Neural crest cell (in vitro differentiated cells): Measurements from ENCODE around the gene POLR1G. TPM values are rescaled to one million over a fixed set of nuclear protein-coding genes. Genes with fewer than 3 reads are reported as not detected.
"Not testable (repeated sequence)": the region's sequence is repeated elsewhere in the genome, so short reads cannot be mapped to it uniquely, and the experiment has no call there.

Experiments used
- DNase-seq: peaks from one replicate; pipeline ENCODE4 v3.0.0; 2021; ENCODE audit warnings: low read depth, mixed read lengths, low spot score
- H3K27ac Mint-ChIP-seq: one replicate; pipeline ENCODE4 v1.8.0; 2021; ENCODE audit warnings: mild to moderate bottlenecking, mixed read lengths; ENCODE audit not compliant: unreplicated experiment
- H3K27me3 Mint-ChIP-seq: 2 replicates; pipeline ENCODE4 v1.8.0; 2021; ENCODE audit warnings: low read depth, mild to moderate bottlenecking, mixed read lengths
- H3K36me3 Mint-ChIP-seq: 2 replicates; pipeline ENCODE4 v1.8.0; 2021; ENCODE audit warnings: low read depth, mild to moderate bottlenecking, mixed read lengths
- H3K4me1 Mint-ChIP-seq: 2 replicates; pipeline ENCODE4 v1.8.0; 2021; ENCODE audit warnings: mixed read lengths
- H3K4me3 Mint-ChIP-seq: one replicate; pipeline ENCODE4 v1.8.0; 2021; ENCODE audit warnings: mild to moderate bottlenecking, mixed read lengths
- H3K9me3 Mint-ChIP-seq: 2 replicates; pipeline ENCODE4 v1.8.0; 2021; ENCODE audit warnings: mixed read lengths
- CTCF ChIP-seq: fragments of 200-600 bp; sonication (generic); conservative IDR thresholded peaks from 2 replicates; pipeline ENCODE4 v1.5.0; 2021; ENCODE audit warnings: antibody characterized with exemption, mild to moderate bottlenecking
- total RNA-seq: library from RNA; stranded (reverse); gene quantifications from 2 replicates; pipeline ENCODE4 v1.2.1, GENCODE V29; 2021

Gene POLR1G
- total RNA-seq, 1 donor from 2014 or later = 11.7 TPM

GRCh38 chr19:45405435-45406225, 814 bp upstream of the POLR1G start:
- DNase-seq = peak; percentile 83
- peak overlapping the region; percentile 93 for H3K4me3 Mint-ChIP-seq
- peaks cover 2% of the 10 kb centered on the region for H3K36me3 Mint-ChIP-seq
- peak overlapping the region; percentile 99 for H3K27ac Mint-ChIP-seq
- peaks cover 49% of the 10 kb centered on the region for H3K27me3 Mint-ChIP-seq
- peaks cover 42% of the 10 kb centered on the region for H3K4me1 Mint-ChIP-seq
- no peaks in the 10 kb centered on the region for H3K9me3 Mint-ChIP-seq
- TF ChIP-seq CTCF = no peak

GRCh38 chr19:45407091-45407375, 589 bp downstream of the POLR1G start:
- no peak for DNase-seq
- Mint-ChIP-seq H3K27me3 (peaks cover 41% of the 10 kb centered on the region), H3K36me3 (peaks cover 3% of the 10 kb centered on the region), H3K4me1 (peaks cover 42% of the 10 kb centered on the region), H3K27ac (no peak overlapping the region), H3K9me3 (no peaks in the 10 kb centered on the region), H3K4me3 (peak overlapping the region; percentile 93)
- TF ChIP-seq CTCF = no peak

- not testable (repeated sequence) for DNase-seq, H3K9me3 Mint-ChIP-seq, H3K27ac Mint-ChIP-seq, H3K36me3 Mint-ChIP-seq
- peaks cover 37% of the 10 kb centered on the region for H3K27me3 Mint-ChIP-seq
- H3K4me1 Mint-ChIP-seq = peaks cover 42% of the 10 kb centered on the region
- peak overlapping the region; percentile 93 for H3K4me3 Mint-ChIP-seq
Observed at GRCh38 chr19:45407585-45407984, 1.1 kb downstream of the POLR1G start.

GRCh38 chr19:45408121-45408520, 1.7 kb downstream of the POLR1G start:
- no peak for TF ChIP-seq CTCF
- DNase-seq = no peak
- Mint-ChIP-seq H3K4me3 (peak overlapping the region; percentile 74), H3K36me3 (peaks cover 6% of the 10 kb centered on the region), H3K27me3 (peaks cover 32% of the 10 kb centered on the region), H3K9me3 (no peaks in the 10 kb centered on the region), H3K27ac (no peak overlapping the region), H3K4me1 (peaks cover 39% of the 10 kb centered on the region)

- H3K9me3 Mint-ChIP-seq = no peaks in the 10 kb centered on the region
- H3K27ac Mint-ChIP-seq = peak overlapping the region; percentile 58
- no peak for DNase-seq
- H3K4me1 Mint-ChIP-seq = peaks cover 30% of the 10 kb centered on the region
- peaks cover 23% of the 10 kb centered on the region for H3K27me3 Mint-ChIP-seq
- TF ChIP-seq CTCF = no peak
- peaks cover 12% of the 10 kb centered on the region for H3K36me3 Mint-ChIP-seq
- peak overlapping the region; percentile 14 for H3K4me3 Mint-ChIP-seq
Observed at GRCh38 chr19:45408830-45409556, 2.5 kb downstream of the POLR1G start.

GRCh38 chr19:45409557-45409920, 3.1 kb downstream of the POLR1G start:
- peaks cover 12% of the 10 kb centered on the region for H3K36me3 Mint-ChIP-seq
- no peak overlapping the region for H3K27ac Mint-ChIP-seq
- DNase-seq = no peak
- TF ChIP-seq CTCF = no peak
- H3K27me3 Mint-ChIP-seq = peaks cover 18% of the 10 kb centered on the region
- peaks cover 26% of the 10 kb centered on the region for H3K4me1 Mint-ChIP-seq
- H3K9me3 Mint-ChIP-seq = no peaks in the 10 kb centered on the region
- H3K4me3 Mint-ChIP-seq = no peak overlapping the region

- Mint-ChIP-seq H3K4me3 (peak overlapping the region; percentile 56), H3K4me1 (peaks cover 20% of the 10 kb centered on the region), H3K36me3 (peaks cover 12% of the 10 kb centered on the region)
- H3K27me3 Mint-ChIP-seq, DNase-seq, H3K9me3 Mint-ChIP-seq, H3K27ac Mint-ChIP-seq: not testable (repeated sequence)
Observed at GRCh38 chr19:45410330-45410729, 3.9 kb downstream of the POLR1G start.
